Left lobe of liver (tissue), 2 donors: ENCODE measurements around the gene CCL17. TPM values are rescaled to one million over a fixed set of nuclear protein-coding genes. Genes with fewer than 3 reads are reported as not detected.
"Not testable (repeated sequence)": the region's sequence is repeated elsewhere in the genome, so short reads cannot be mapped to it uniquely, and the experiment has no call there.

Experiments
- ATAC-seq: fragments of 200-7000 bp; cut with Tn5 transposase; one replicate; pipeline ENCODE4 v1.9.1; 2020; ENCODE audit warnings: mild to moderate bottlenecking, moderate library complexity
- DNase-seq: peaks from one replicate; pipeline ENCODE4 v3.0.0-alpha.2; 2020; ENCODE audit warnings: low spot score
- total RNA-seq: library from RNA; stranded (reverse); gene quantifications from one replicate; pipeline ENCODE4 v1.2.1, GENCODE V29; 2021
- donor health status: DM: no; HTN: no; CAD: no; lungs with moderate emphysema.
- donor health status: DM: no; HTN: yes; CAD: no.

Gene CCL17
- total RNA-seq: not detected

GRCh38 chr16:57403965-57404817 lies at the start of gene CCL17:
CCL17 (plus strand) TSS chr16:57404767; CDS start chr16:57413933, 9,166 bp downstream.
- DNase-seq (no peak), ATAC-seq (no peak)

GRCh38 chr16:57355898-57356414 lies 48.6 kb upstream of the CCL17 start:
- peak; percentile 19 for DNase-seq
- no peak for ATAC-seq

DNA sequence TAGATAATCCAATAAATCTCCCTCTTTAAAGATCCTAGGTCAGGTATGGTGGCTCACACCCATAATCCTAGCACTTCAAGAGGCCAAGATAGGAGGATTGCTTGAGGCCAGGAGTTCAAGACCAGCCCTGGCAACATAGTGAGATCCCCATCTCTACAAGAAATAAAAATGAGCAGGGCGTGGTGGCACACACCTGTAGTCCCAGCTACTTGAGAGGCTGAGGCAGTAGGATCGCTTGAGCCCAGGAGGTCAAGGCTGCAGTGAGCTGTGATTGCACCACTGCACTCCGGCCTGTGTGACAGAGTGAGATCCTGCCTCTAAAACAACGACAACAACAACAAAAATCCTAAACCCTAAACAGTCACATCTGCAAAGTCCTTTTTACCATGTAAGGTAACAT lies 48.0 kb upstream of the CCL17 start:
- no peak for DNase-seq
- no peak for ATAC-seq

DNA sequence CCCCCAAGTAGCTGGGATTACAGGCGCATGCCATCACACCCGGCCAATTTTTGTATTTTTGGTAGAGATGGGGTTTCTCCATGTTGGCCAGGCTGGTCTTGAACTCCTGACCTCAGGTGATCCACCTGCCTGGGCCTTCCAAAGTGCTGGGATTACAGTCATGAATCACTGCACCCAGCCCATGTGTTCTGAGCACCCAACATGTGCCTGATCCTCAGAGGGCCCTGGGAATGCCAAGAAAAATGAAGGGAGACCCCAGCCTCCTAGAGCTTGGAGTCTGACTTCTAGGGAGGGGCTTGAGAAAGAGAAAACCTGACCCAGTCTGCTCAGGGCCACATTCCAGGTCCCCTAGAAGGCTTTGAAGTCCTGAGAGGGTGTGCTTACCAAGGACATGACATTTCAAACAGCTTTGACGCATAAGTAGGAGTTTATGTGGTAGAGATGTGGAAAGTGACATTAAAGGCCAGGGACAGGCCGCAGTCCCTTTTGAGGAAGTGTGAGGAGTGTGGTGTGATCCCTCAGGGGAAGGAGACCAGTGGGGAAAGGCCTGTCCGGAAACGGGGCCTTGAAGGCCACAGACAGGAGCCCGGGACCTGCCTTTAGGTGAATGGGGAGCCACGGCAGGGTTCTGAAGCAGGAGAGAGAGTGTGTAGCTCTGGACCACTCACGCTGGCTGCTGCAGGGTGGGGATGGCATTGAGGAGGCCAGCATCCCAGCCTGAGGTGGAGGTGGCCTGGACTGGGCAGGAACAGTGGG lies 47.1 kb upstream of the CCL17 start:
- ATAC-seq (peak; percentile 21), DNase-seq (no peak)

DNA sequence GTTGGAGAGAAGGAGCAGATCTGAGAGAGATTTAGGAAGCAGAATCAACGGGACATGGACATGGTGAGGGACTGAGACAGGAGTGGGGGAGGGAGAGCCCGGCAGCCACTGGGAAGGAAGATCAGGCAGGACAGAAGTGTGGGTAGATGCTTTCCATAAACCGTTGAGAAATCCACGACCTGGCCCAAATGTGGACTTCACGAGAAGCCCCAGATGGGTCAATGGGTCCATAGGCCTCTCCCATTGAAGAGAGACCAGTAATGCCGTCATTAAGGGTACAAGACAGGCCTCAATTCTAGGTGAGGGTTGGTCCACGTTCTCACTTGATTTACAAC lies 46.5 kb upstream of the CCL17 start:
- DNase-seq (no peak), ATAC-seq (no peak)

DNA sequence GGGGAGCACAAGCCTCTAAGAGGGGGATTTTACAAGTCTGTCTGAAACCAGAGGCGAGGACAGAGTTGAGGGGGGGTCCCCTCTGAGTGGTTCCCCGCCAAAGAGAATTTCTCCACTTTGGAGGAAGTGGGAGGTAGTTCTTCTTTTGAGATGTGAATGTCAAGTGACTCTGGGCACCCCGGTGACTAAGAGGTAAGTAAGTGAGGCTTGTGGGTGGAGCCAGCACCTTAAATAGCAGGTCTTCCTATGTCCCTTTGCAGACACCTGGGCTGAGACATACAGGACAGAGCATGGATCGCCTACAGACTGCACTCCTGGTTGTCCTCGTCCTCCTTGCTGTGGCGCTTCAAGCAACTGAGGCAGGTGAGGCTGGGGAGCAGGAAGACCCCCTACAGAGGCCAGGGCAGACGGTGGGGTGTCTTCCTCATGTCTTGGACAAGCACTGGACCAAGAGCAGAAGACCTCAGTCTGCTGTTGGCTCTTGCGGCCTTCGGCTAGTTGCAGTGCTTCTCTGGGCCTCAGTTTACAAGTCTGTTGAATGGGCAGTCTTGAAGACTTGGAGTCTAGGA lies 46.0 kb upstream of the CCL17 start, which contains the start of gene CCL22:
Gene CCL22 (plus strand): TSS at position 257 of the 569 bp plus-strand sequence. CDS start 34 bp downstream, at position 291.
- DNase-seq (no peak), ATAC-seq (no peak)

GRCh38 chr16:57360321-57360935 lies 44.1 kb upstream of the CCL17 start:
- ATAC-seq (no peak), DNase-seq (no peak)

DNA sequence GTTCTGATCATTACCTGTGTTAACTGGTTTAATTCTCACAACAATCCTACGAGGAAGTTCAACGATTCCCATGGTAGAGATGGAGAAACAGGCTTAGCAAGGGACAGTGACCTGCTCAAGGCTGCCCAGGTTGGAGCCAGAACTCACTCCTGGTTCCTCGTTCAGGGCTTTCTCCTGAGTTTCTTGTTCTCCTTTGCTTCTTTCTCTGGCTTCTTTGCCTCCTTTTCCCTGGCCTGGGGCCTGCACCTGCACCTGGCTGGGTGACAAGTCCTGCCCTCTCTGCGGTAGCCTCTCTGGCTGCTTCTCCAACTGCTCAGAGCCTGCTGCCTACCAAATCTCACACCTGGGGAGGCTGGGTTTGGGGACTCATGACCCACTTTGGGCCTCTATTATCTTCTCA lies 43.2 kb upstream of the CCL17 start:
- peak; percentile 62 for DNase-seq
- ATAC-seq: peak; percentile 67

DNA sequence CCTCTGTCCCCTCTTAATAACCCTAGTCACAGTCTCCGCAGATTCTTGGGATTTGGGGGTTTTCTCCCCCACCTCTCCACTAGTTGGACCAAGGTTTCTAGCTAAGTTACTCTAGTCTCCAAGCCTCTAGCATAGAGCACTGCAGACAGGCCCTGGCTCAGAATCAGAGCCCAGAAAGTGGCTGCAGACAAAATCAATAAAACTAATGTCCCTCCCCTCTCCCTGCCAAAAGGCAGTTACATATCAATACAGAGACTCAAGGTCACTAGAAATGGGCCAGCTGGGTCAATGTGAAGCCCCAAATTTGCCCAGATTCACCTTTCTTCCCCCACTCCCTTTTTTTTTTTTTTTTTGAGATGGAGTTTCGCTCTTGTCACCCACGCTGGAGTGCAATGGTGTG lies 40.4 kb upstream of the CCL17 start:
- ATAC-seq: peak; percentile 92
- peak; percentile 61 for DNase-seq

GRCh38 chr16:57366544-57367040 lies 38.0 kb upstream of the CCL17 start:
- no peak for DNase-seq
- ATAC-seq: no peak

DNA sequence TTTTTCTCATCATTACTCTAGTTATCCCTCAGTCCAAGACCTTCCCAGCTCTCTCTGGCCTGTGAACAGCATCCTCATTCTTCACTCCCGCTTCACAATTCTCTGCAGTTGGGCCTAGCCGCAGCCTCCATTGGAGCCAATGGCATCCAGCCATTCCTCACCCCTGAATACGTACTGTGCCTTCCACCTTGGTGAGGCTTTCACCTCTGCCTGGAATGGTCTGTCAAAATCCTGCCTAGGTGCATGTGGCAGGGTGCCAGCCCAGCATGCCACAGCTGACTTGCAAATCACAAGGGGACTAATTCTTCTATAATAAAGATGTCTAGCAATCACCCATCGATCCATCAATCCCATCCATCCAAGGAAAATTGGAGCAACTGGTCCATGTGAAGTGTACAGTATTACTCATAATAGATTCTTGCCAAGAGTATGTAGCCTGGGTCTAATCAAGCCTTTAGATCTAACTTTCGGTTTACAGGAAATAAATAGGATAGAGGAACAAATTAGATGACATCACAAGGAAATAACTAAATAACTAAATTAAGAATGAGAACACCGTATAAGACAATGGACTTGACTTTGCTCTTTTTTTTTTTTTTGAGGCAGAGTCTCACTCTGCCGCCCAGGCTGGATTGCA lies 37.3 kb upstream of the CCL17 start:
- ATAC-seq (no peak), DNase-seq (no peak)

GRCh38 chr16:57371494-57372371 lies 32.8 kb upstream of the CCL17 start:
- peak; percentile 77 for ATAC-seq

DNA sequence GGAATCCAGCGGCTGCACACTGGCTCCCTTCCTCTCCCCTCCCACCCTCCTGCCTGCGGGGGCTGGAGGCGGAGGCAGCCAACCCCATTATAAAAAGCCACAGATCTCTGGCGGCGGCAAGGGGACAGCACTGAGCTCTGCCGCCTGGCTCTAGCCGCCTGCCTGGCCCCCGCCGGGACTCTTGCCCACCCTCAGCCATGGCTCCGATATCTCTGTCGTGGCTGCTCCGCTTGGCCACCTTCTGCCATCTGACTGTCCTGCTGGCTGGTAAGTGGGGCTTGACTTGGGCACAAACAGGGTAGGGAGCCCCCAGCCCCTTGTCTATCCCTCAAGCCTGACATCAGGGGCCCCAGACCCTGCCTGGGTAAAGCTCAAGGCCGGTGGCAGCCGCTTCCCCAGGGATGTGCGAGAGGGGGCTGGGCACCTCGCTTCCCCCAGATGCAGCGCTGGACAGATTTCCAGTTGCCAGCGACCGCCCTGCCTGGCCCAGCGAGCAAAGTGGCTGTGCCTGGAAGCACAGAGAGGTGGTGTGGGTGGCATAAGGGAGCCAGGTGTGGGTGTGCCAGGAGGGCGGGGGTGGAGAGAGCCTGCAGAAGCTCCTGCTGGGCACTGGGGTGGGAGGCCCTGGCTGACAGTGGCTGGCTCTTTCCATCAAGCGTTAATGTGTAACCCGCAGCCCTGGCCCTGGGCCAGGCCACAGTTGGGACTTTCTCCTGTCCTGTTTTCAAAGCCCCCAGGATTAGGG lies 32.0 kb upstream of the CCL17 start, which contains the start of gene CX3CL1:
Gene CX3CL1 (plus strand): TSS at position 119 of the 745 bp plus-strand sequence. CDS start 79 bp downstream, at position 198.
- DNase-seq (peak; percentile 97), ATAC-seq (peak; percentile 90)

More at GRCh38 chr16:57371494-57372371, 32.8 kb upstream of the CCL17 start:
- DNase-seq: peak; percentile 90

GRCh38 chr16:57373117-57373947 lies 31.2 kb upstream of the CCL17 start:
- ATAC-seq (peak; percentile 4), DNase-seq (peak; percentile 59)

GRCh38 chr16:57374067-57374534 lies 30.5 kb upstream of the CCL17 start:
- DNase-seq: no peak

GRCh38 chr16:57374925-57375465 lies 29.6 kb upstream of the CCL17 start:
- not testable (repeated sequence) for ATAC-seq, DNase-seq

More at GRCh38 chr16:57374067-57374534, 30.5 kb upstream of the CCL17 start:
- peak; percentile 3 for ATAC-seq

DNA sequence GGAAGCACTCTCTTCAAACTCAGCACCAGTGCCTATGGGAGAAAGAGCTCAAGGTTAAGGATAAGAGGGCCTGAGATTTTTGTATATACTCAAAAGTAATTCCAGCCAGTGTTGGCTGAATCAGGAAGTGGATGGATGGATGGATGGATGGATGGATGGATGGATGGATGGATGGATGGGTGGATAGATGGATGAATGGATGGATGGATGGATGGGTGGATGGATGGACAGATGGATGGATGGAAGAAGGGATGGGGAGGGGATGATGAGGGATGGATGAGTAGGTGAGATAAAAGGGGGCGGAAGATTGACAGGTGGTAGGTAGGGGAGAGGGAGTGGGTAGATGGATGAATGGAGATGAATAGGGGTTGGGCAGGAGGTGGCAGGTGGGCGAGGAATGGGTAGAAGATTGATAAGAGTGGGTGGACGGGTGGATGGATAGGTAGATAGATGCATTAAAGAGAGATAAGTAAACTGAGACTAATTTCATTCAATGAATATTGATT lies 28.2 kb upstream of the CCL17 start:
- ATAC-seq: no peak
- no peak for DNase-seq
